Activated T-helper 9 cell treated with anti-CD3 and anti-CD28 coated beads, Interleukin-2, amount 50 U/mL, for 16 hours (primary cell): ENCODE data around the gene GNA14.
"Not testable (repeated sequence)": the region's sequence is repeated elsewhere in the genome, so short reads cannot be mapped to it uniquely, and the experiment has no call there.

Source experiments
- DNase-seq: peaks from one replicate; pipeline ENCODE4 v3.0.0-alpha.2; 2020; ENCODE audit warnings: low read depth

Gene GNA14

DNA sequence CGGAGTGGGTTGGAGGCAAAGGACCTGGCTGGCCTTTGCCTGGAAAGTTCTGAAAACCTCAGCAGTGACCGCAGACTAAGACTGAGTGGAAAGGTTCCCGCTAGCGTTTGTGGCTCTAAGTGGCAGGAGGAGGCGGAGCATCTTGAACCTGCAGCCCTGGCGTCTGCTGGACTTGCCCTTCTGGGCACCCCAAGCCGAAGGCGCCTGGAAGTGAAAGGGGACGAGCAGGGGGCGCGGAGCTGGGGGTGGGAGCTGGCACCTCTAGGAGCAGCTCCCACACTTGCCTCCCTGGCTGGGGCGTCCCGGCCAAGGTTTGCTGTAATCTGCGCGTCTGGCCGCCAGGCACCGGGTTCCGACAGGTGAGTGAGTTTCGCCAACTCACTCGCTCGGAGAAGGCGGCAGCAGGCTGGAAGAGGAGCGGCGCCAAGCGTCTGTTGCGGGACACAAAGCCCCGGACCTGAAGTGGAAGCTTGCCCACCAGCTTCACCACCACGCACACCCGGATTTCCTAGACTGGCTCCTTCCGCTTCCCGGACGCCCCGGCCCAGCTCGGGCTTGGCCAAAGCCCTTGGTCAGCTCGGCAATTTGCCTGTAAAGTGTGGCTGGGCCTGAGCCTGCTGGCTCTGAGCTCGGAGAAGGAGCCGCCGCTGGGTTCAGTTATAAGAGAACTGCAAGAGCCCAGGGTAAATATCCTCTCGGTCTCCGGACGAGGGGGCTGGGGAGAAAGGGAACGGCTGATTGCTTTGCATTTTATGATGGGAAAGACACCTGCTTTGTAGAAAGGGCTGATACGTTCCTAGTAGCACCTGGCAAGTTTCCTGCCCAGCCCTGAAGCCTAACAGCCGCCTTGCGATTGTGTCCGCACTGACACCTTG is at the start of gene GNA14:
Gene GNA14, minus strand, starts transcription at position 89 of the 875 bp plus-strand sequence. CDS start 529 bp downstream, outside the sequence.
- no peak for DNase-seq

DNA sequence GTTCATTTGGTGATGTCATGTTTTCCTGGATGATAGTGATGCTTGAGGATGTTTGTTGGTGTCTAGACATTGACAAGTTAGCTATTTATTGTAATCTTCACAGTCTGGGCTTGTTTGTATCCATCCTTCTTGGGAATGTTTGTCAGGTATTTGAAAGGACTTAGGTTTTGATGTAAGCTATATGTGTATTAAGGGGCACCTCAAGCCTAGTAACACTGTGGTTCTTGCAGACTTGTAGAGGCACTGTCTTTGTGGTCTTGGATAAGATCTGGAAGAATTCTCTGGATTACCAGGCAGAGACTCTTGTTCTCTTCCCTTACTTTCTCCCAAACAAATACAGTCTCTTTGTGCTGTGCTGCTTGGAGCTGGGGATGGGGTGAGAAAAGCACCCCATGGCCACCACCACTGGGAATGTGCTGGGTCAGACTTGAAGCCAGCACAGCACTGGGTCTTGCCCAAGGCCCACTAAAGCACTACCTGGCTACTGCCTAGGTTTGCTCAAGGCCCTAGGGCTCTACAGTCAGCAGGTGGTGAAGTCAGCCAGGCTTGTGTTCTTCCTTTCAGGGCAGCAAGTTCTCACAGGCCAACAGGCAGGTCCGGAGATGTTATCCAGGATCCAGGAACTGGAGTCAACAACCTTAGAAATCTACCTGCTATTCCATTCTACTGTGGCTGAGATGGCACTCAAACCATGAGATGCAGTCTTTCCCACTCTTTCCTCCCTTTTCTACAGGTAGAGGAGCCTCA is 49.3 kb upstream of the GNA14 start:
- no peak for DNase-seq

DNA sequence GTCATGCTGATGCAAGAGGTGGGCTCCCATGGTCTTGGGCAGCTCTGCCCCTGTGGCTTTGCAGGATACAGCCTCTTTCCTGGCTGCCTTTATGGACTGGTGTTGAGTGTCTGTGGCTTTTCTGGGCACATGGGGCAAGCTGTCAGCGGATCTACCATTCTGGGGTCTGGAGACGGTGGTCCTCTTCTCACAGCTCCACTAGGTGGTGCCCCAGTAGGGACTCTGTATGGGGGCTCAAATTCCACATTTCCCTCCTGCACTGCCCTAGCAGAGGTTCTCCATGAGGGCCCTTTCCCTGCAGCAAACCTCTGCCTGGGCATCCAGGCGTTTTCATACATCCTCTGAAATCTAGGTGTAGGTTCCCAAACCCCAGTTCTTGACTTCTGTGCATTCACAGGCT is 42.6 kb upstream of the GNA14 start:
- not testable (repeated sequence) for DNase-seq

DNA sequence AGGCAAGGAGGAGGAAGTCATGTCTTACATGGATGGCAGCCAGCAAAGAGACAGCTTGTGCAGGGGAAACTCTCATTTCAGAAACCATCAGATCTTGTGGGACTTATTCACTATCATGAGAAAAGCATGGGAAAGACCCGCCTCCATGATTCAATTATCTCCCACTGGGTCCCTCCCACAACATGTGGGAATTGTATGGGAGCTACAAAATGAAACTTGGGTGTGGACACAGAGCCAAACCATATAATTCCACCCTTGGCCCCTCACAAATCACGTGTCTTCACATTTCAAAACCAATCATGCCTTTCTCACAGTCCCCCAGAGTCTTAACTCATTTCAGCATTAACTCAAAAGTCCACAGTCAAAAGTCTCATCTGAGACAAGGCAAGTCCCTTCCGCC is 42.0 kb upstream of the GNA14 start:
- not testable (repeated sequence) for DNase-seq

DNA sequence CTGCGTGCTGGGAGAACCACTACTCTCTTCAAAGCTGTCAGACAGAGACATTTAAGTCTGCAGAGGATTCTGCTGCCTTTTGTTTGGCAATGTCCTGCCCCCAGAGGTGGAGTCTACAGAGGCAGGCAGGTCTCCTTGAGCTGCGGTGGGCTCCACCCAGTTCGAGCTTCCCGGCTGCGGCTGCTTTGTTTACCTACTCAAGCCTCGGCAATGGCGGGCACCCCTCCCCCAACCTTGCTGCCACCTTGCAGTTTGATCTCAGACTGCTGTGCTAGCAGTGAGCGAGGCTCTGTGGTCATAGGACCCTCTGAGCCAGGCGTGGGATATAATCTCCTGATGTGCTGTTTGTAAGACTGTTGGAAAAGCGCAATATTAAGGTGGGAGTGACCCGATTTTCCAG is 39.6 kb upstream of the GNA14 start:
- not testable (repeated sequence) for DNase-seq

DNA sequence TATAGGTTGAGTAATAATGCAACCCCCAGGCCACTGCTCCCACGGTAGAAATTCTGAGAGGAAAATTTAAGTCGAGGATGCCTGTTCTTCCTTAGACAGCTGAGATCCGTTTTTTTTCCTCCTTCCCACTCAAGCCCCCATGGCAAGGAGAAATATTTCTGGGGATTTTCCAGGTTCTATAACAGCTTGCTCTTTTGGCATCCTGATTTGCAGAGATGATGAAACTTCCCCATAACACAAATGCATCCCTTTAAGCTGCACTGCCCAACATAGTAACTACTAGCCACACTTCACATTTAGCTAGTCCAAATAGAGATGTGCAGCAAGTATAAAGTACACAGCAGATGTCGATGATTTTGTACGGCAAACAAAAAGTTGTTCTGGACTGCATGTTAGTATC is 32.5 kb upstream of the GNA14 start:
- no peak for DNase-seq

DNA sequence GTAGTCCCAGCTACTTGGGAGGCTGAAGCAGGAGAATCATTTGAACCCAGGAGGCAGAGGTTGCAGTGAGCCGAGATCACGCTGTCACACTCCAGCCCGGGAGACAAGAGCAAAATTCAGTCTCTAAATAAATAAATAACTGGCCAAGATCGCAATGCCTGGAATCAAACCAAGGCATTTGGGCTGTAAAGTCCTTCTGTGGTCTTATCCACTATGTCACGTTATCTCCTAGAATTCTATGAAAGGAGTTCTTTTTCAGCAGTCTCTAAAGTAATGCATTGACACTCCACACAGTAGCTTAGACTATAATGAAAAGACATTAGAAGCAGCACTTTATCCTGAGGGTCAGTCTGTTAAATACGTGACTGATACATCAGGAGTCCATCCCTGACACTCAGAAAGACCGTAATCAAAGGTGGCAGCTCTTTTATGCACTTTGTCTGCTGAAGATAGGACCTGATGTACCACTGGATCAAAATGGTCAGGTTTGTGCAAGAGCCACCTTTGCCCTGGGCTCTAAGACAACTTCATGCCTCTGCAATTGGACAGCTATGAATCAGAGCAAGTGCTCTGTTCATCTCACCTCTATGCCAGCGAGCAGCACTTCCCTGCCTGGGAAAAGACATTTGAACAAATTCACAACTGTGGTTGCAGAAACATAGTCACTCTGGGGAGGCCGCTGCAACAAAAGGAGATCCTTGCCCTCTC is 31.7 kb upstream of the GNA14 start:
- DNase-seq: no peak

DNA sequence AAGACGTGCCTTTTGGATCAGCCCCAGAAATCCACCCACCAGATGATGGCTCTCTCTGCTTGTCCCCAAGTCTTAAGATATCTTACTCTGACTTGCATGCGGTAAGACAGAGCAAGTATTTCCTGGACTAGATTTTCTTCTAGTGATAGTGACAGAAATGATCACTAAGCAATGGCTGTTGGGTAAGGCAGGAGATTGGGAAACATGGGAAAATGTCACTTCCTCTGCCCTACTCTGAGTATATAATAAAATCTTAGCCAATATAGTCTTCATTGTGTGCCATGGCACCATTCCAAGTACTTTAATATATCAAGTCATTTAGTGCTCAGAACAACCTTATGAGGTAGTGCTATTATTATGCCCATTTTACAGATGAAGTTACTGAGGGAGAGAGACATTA is 31.0 kb upstream of the GNA14 start:
- no peak for DNase-seq

DNA sequence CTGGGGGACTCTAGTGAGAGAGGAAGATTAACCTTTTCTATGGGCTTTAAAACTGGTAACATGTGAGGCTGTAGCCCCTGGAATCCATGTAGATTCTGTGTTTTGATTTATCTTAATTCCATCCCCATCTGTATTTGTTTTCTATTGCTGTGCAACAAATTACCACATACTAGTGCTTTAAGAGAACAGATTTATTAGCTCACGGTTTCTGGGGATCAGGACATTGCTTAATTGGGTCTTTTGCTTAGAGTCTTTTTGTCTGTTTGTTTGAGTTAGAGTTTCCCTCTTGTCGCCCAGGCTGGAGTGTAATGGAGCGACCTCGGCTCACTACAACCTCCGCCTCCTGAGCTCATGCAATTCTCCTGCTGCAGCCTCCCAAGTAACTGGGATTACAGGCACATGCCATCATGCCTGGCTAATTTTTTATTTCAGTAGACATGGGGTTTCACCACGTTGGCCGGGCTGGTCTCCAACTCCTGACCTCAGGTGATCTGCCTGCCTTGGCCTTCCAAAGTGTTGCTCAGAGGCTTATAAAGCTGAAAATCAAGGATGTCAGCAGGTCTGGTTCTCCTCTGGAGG is 29.9 kb upstream of the GNA14 start:
- DNase-seq: no peak

DNA sequence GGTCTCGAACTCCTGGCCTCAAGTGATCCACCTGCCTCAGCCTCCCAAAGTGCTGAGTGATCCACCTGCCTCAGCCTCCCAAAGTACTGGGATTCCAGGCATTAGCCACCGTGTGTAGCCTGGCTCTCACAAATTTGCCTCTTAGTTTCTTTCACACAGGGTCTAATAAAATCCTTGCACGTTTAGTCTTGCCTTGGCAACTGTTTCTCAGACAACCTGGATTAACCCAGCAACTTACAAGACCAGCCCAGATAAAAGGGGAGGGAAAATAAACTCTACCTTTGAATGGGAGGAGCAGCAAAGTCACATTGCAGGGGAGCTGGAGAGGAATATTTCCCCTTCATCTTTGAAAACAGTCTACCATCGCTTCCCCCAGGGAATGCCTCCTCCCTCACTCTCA is 29.3 kb upstream of the GNA14 start:
- no peak for DNase-seq

DNA sequence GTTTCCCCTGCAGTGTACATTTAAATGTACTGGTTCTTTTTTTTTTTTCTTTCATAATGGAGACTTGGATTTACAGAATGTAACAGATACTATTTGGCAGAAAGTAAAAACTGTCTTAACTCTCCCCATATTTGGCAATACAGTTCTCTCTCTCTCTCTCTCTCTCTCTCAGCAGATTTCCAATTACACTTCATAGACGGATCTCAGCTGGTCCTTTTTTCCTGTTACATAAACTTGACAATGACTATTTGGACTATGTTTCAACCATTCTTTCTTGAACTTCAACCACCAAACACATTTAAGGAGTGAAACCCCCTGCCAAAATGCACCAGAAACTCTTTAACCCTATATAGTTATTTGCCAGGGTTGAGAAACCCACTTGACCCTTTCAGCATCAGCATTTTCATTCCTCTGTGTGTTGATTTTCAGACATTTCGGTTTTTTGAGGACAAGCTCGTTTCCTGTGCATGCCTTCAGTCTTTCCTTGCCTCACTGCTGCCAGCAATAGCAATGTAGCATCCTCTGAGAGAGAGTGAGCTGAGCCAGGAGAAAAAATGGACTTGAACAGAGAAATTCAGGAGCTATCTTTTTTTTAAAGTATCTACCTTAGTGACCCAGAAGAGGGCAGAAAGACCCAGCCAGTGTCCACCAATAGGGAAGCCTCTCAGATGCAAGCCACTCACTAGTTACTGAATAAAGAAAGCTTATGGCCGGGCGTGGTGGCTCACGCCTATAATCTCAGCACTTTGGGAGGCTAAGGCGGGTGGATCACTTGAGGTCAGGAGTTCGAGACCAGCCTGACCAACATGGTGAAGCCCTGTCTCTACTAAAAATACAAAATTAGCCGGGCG is 26.0 kb upstream of the GNA14 start:
- no peak for DNase-seq

DNA sequence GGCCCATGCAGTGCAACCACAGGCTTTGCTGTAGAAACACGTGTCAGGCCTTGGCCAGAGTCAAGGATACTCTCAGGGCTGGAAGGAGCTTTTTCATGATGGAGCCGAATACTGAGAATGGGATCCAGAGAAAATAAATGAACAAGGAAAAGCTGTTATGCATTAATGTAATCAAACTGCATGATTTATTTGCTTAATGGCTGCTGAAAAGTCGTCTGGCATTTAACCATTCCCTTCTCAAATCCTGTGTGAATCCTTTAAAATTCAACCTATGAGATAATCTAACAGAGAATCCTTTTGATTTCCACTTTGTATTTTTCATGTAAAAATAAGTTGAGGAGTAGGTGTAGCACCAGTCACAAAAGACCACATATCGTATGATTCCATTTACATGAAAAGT is 24.1 kb upstream of the GNA14 start:
- no peak for DNase-seq

DNA sequence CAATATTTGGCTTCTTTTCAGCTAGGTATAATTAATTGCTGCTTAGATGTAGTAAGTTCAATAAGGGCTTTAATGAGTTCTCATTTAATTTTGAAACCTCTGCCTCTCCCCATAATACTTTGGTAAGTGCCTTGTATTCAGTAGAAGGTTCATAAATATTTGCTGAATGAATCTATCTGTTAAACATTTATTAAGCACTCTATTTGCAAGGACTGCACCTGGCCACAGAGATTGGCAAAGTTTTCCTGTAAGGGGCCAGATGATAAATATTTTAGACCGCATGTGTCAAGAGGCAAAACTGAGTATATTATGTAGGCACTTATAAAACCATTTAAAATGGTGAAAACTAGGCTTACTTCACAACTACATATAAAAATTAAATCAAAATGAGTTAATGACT is 19.0 kb upstream of the GNA14 start:
- DNase-seq: no peak

DNA sequence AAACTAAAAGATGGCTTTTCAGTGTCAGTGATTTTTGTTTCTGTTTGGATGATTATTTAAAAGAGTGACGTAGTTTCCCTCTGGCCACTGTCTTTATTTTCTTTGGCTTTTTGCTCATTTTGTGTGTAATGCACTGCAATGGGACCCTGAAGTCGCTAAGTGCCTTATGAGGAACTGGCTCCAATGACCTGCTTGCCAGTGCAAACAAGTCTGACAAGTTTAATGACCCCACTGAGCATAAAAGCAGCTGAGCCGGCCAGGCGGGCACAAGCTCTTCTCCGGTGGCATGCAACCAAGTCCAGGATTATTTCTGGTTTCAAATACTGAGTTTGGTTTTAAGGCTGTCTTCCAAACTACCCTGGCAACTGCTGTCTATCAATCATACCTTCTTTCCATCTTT is 15.6 kb upstream of the GNA14 start:
- DNase-seq: no peak

DNA sequence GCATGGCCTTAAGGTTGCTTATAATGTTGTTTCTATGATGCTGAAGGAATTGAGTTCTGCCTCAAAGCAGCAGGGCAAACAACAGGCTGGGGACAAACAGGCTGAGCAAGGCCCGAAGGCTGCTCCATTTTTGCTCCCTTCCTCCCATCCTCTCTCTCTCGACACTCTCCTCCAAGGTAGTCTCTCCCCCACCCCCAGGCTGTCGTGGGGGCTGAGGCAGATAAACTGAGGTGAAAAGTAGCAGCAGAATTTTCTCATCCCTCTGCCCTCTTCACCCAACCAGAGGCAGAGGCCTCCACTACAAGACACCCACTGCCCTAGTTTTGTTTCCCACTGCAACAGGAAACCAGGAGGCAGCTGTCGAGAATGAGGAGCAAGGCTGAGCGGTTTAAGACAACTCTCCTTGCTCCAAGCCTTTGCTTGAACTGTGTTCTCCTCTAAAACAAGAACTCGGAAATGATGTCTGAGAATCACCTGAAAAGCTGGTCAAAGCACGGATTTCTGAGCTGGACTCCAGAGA is 13.5 kb upstream of the GNA14 start:
- DNase-seq: no peak

DNA sequence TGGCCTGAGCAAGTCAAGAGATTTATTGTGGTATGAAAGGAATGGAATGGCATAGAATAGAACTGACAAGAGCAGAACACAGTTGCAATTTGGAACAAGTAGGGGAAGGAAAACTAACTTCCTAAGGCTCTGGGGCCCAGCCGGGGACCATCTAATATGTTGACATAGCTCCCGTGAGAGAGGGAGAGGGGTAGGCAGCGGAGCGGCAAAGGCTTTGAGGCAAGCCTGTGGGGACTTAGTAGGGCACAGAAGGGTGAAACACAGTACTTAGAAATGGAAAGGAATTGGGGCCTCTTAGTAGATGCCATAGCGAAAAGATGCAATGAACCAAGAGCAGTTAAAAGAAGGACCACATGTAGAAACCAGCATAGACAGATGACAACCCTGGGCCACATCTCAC is 11.8 kb upstream of the GNA14 start:
- no peak for DNase-seq

DNA sequence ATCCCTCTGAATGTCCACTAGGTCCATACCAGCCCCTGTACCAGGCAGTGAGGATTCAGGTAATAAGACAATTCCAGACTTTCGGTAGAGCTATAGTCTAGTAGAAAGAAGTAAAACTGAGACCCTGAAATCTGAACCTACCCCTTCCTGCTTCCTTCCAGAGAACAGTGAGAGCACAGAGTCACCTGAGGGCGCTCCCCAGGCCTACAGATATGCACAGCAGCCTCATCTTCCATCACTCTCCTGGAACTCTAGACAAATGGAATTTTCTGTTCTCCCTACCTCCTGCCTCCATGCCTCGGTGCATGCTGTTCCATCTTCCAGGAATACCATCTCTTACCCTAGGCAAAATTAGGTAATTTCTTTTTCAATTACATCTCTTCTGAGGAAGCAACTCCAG is 3.1 kb upstream of the GNA14 start:
- no peak for DNase-seq

DNA sequence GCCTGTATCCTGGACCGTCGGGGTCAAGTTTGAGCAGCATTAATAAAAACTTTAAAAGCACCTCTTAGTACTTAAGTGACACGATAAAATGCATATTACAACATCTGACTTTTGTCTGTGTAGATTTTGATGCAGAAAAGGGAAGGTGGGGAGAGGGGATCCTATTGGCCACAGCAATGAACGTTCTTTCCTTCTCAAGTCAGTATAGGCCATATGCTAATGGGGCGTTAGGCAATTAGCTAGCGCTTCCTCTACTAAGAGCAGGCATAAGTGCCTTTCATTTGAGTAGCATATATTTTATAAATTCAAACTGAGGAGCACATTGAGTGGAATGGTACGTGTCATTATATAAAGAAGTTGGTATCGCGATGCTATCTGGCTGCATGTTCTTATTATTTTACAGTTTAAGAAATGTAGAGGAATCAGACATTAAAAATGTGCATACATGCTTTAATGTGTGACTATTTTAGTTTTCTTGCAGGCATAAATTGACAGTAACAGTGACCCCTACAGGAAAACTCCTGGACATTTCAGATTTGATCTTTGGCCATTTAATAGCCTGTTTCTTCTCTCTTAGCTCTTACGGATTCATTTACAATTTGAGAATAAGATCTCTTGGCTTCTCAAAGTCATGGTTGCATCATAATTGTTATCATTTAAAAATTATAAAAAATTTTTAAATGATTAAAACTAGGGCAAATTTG is 1.1 kb upstream of the GNA14 start:
- no peak for DNase-seq

DNA sequence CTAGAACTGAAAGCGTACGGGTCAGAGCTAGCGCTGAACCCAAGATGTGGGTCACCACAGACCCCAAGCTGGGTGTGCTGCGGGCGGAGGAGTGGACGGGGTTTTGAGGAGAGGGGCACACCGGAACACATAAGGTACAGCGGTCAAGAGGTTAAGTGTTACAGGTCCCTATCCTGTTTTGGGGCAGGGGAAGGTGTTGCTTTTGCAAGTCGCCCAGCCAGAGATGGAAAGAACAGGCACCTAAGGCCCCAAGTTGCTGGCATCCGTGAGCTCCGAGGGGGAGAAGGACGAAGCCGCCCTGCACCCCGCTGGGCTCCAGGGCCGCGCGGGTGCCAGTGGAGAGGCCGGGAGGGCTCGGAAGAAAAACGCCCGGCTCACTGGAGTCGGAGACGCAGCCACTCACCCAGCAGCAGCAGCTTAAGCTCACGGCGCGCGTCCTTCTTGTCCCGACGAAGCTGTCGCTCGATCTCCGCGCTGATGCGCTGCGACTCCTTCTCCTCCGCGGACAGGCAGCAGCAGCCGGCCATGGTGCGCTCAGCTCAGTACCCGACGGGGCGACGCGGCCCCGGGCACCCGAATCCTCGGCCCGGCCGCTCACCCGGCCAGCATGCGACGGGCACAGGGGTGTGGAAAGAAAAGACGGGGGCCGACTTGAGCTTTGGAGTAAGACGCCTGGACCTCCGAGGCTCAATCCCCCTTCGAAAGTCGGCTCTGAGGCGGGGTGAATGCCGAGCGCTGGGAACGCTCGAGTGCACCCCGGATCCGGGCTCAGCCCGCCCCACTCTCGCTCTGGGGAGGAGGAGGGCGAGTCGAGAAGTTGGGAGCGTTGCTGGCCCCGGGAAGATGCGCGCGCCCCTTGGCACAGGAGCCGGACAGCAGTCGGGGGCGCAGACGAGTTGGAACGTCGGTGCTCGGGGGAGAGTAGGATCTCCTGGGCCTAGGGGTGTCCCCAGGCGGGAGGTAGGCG is 572 bp downstream of the GNA14 start:
- DNase-seq: no peak
